ENCODE results near the gene ENTPD8.

ENTPD8 gene

DNA sequence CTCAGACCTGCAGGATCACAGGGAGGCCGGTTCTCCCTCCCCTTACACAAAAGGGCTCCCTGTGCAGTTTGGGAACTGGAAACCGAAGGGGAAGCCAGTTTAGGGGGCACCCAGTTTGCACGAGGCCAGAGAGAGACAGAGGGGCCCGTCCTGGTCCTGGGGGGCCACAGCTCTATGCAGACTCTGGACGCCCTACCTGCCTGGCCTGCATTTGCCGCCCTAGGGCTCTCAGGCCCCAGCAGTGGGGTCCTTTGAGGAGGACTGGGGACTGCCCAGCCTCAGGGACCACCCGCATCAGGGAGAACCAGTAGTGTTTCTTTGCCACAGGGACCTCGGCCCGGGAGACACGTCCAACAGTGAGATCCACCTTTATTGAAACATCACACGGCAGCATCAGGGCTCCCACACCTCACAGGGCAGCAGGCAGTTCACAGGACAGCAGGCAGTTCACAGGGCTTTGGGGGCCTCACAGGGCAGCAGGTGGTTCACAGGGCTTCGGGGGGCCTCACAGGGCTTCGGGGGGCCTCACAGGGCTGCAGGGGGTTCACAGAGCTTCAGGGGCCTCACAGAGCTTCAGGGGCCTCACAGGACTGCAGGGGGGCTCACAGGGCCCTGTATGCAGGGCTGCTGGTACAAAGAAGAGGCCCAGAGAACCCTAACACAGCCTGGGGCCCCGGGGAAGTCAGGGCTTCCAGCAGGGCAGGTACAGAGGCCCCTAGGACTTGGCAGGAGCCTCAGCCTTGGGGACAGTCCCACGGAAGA, 18.6 kb upstream of the ENTPD8 start:
- TF ChIP-seq RARB (CRISPR knock-in tag; IDR thresholded peaks at IDR 0.05) (no peak), ESRRG (CRISPR knock-in tag; IDR thresholded peaks at IDR 0.05) (no peak), OSR1 (CRISPR knock-in tag; IDR thresholded peaks at IDR 0.05) (no peak), ARNTL (CRISPR knock-in tag; IDR thresholded peaks at IDR 0.05; ENCODE audit: borderline replicate concordance, low read depth) (no peak), ZC3H10 (CRISPR knock-in tag; IDR thresholded peaks at IDR 0.05) (no peak), ZNF70 (CRISPR knock-in tag; IDR thresholded peaks at IDR 0.05) (no peak), ZNF8 (CRISPR knock-in tag; IDR thresholded peaks at IDR 0.05) (no peak), TCF4 (CRISPR knock-in tag; IDR thresholded peaks at IDR 0.05; ENCODE audit: borderline replicate concordance) (no peak), ISL1 (CRISPR knock-in tag; IDR thresholded peaks at IDR 0.05) (no peak), ZFP3 (CRISPR knock-in tag; IDR thresholded peaks at IDR 0.05) (no peak), TOX (CRISPR knock-in tag; IDR thresholded peaks at IDR 0.05; ENCODE audit: borderline replicate concordance) (no peak), SNAI2 (CRISPR knock-in tag; IDR thresholded peaks at IDR 0.05) (no peak), PPARA (CRISPR knock-in tag; IDR thresholded peaks at IDR 0.05; ENCODE audit: borderline replicate concordance) (no peak), BACH2 (CRISPR knock-in tag; IDR thresholded peaks at IDR 0.05; ENCODE audit: borderline replicate concordance) (no peak), ZFP30 (CRISPR knock-in tag; IDR thresholded peaks at IDR 0.05) (no peak)
- TF ChIP-seq, protein P1, sequence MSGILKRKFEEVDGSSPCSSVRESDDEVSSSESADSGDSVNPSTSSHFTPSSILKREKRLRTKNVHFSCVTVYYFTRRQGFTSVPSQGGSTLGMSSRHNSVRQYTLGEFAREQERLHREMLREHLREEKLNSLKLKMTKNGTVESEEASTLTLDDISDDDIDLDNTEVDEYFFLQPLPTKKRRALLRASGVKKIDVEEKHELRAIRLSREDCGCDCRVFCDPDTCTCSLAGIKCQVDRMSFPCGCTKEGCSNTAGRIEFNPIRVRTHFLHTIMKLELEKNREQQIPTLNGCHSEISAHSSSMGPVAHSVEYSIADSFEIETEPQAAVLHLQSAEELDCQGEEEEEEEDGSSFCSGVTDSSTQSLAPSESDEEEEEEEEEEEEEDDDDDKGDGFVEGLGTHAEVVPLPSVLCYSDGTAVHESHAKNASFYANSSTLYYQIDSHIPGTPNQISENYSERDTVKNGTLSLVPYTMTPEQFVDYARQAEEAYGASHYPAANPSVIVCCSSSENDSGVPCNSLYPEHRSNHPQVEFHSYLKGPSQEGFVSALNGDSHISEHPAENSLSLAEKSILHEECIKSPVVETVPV (CRISPR knock-in tag; IDR thresholded peaks at IDR 0.05), result no peak
- TF ChIP-seq, protein P2, sequence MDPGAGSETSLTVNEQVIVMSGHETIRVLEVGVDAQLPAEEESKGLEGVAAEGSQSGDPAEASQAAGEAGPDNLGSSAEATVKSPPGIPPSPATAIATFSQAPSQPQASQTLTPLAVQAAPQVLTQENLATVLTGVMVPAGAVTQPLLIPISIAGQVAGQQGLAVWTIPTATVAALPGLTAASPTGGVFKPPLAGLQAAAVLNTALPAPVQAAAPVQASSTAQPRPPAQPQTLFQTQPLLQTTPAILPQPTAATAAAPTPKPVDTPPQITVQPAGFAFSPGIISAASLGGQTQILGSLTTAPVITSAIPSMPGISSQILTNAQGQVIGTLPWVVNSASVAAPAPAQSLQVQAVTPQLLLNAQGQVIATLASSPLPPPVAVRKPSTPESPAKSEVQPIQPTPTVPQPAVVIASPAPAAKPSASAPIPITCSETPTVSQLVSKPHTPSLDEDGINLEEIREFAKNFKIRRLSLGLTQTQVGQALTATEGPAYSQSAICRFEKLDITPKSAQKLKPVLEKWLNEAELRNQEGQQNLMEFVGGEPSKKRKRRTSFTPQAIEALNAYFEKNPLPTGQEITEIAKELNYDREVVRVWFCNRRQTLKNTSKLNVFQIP (CRISPR knock-in tag; IDR thresholded peaks at IDR 0.05; ENCODE audit: borderline replicate concordance, low read depth), result no peak
- TF ChIP-seq, protein P3, sequence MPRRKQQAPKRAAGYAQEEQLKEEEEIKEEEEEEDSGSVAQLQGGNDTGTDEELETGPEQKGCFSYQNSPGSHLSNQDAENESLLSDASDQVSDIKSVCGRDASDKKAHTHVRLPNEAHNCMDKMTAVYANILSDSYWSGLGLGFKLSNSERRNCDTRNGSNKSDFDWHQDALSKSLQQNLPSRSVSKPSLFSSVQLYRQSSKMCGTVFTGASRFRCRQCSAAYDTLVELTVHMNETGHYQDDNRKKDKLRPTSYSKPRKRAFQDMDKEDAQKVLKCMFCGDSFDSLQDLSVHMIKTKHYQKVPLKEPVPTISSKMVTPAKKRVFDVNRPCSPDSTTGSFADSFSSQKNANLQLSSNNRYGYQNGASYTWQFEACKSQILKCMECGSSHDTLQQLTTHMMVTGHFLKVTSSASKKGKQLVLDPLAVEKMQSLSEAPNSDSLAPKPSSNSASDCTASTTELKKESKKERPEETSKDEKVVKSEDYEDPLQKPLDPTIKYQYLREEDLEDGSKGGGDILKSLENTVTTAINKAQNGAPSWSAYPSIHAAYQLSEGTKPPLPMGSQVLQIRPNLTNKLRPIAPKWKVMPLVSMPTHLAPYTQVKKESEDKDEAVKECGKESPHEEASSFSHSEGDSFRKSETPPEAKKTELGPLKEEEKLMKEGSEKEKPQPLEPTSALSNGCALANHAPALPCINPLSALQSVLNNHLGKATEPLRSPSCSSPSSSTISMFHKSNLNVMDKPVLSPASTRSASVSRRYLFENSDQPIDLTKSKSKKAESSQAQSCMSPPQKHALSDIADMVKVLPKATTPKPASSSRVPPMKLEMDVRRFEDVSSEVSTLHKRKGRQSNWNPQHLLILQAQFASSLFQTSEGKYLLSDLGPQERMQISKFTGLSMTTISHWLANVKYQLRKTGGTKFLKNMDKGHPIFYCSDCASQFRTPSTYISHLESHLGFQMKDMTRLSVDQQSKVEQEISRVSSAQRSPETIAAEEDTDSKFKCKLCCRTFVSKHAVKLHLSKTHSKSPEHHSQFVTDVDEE (CRISPR knock-in tag; IDR thresholded peaks at IDR 0.05), result no peak
- ATAC-seq, result peak; percentile 11

DNA sequence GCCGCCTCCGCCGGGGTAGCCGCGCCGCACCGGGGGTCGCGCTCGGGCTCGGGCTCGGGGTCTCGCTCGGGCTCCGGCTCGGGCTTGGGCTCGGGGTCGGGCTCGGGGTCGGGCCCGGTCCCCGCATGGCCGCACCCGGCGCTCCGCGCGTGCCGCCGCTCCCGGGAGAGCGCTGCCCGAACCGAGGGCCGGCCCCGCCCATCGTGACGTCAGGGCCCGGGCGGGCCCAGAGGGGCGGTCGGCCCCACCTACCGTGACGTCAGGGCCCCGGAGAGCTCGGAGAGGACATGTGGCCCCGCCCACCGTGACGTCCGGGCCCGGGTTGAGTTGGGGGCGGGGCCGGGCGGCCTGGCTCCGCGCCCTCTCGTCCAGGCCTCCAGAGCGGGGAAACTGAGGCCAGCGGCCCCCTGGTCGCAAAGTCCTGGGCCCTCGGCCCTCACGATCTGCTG, 18.0 kb upstream of the ENTPD8 start, which contains the start of gene NSMF:
Gene NSMF, minus strand, starts transcription at position 183 of the 449 bp plus-strand sequence. CDS start 232 bp downstream, outside the sequence.
- ATAC-seq, result peak; percentile 73
- TF ChIP-seq CSDC2 (CRISPR knock-in tag; IDR thresholded peaks at IDR 0.05) (peak; percentile 70; the same call in 1 of the 2 replicates), ISL1 (CRISPR knock-in tag; IDR thresholded peaks at IDR 0.05) (no peak), ZFP3 (CRISPR knock-in tag; IDR thresholded peaks at IDR 0.05) (0 out of 2 replicates have a peak, but pooled peaks have one; percentile 41)
- TF ChIP-seq, protein P3 (CRISPR knock-in tag; IDR thresholded peaks at IDR 0.05), result 0 out of 2 replicates have a peak, but pooled peaks have one; percentile 53

Measured in SK-N-SH treated with all-trans-retinoic acid at 6 μM for 48 hours (cell line).